Stimulated activated CD8-positive, alpha-beta memory T cell treated with anti-CD3 and anti-CD28 coated beads, Interleukin-15, amount 100 ng/mL, for 48 hours (primary cell): ENCODE measurements around the gene SOX14.

Source experiments
- DNase-seq, 2 donors: peaks; one replicate each; pipeline ENCODE4 v3.0.0-alpha.2; 2020; ENCODE audit warnings: low read depth in 2 of 2

SOX14 gene

GRCh38 chr3:137768361-137769321, 4.5 kb downstream of the SOX14 start:
- no peak for DNase-seq

GRCh38 chr3:137769322-137770065, 5.4 kb downstream of the SOX14 start:
- DNase-seq: no peak

GRCh38 chr3:137770066-137770834, 6.1 kb downstream of the SOX14 start:
- no peak for DNase-seq

- no peak for DNase-seq
These were observed 6.8 kb downstream of the SOX14 start for GRCh38 chr3:137770835-137771399.

- DNase-seq: no peak
These were observed 7.5 kb downstream of the SOX14 start for GRCh38 chr3:137771401-137772213.

GRCh38 chr3:137772214-137772955, 8.3 kb downstream of the SOX14 start:
- DNase-seq: no peak

GRCh38 chr3:137778941-137779340, 14.8 kb downstream of the SOX14 start:
- no peak for DNase-seq

GRCh38 chr3:137787529-137787928, 23.4 kb downstream of the SOX14 start:
- no peak for DNase-seq

- DNase-seq: no peak
These were observed 25.1 kb downstream of the SOX14 start for GRCh38 chr3:137789236-137789635.

GRCh38 chr3:137792626-137793271, 28.6 kb downstream of the SOX14 start:
- DNase-seq: no peak

GRCh38 chr3:137796993-137797392, 32.9 kb downstream of the SOX14 start:
- no peak for DNase-seq

- no peak for DNase-seq
These were observed 39.1 kb downstream of the SOX14 start for GRCh38 chr3:137803215-137803614.

- DNase-seq: no peak
These were observed 43.9 kb downstream of the SOX14 start for GRCh38 chr3:137807998-137808397.

- no peak for DNase-seq
These were observed 45.4 kb downstream of the SOX14 start for GRCh38 chr3:137809509-137809908.

- no peak for DNase-seq
These were observed 47.9 kb downstream of the SOX14 start for GRCh38 chr3:137812023-137812422.

- no peak for DNase-seq
These were observed 51.1 kb downstream of the SOX14 start for GRCh38 chr3:137815251-137815650.
